IMR-90 (cell line): Measurements from ENCODE around the gene SUSD1. TPM values are rescaled to one million over a fixed set of nuclear protein-coding genes. Genes with fewer than 3 reads are reported as not detected.

ENCODE experiments used
- ATAC-seq: fragments of 200-7000 bp; cut with Tn5 transposase; 2 replicates; pipeline ENCODE4 v1.9.1; 2020; ENCODE audit warnings: low read depth, mild to moderate bottlenecking, moderate library complexity
- BruUV-seq: library from RNA; stranded (reverse); fragments of 400-500 nt; replicated peaks from 2 replicates; lab custom pipeline; 2021; lab: Mats Ljungman, UMichigan
- CTCF ChIA-PET: fragments of 300-600 bp; formaldehyde crosslinking; extraction: SDS; loops from one replicate; lab custom pipeline; 2021; ENCODE audit warnings: antibody characterized with exemption; lab: Yijun Ruan, JAX
- POLR2A ChIA-PET: fragments of 300-600 bp; sonication (Branson Sonifier 250); formaldehyde crosslinking; loops from one replicate; lab custom pipeline; 2022; ENCODE audit warnings: antibody characterized with exemption; ENCODE audit not compliant: unreplicated experiment; lab: Charles Lee
- DNase-seq: peaks from one replicate; pipeline ENCODE4 v3.0.0; 2013
- H2AFZ ChIP-seq: replicated peaks from 2 replicates; pipeline ENCODE3; 2013; ENCODE audit warnings: low read length, mild to moderate bottlenecking; ENCODE audit not compliant: poor library complexity
- H2AK5ac ChIP-seq: 2 replicates; pipeline ENCODE4 v1.6.1; 2013; ENCODE audit warnings: low read depth, low read length, inconsistent platforms
- H2AK9ac ChIP-seq: replicated peaks from 2 replicates; pipeline ENCODE3; 2013; ENCODE audit warnings: mild to moderate bottlenecking, low read depth, low read length, moderate library complexity; ENCODE audit not compliant: poor library complexity
- H2BK120ac ChIP-seq: 2 replicates; pipeline ENCODE4 v1.6.1; 2013; ENCODE audit warnings: low read depth, low read length, inconsistent platforms
- H2BK15ac ChIP-seq: 3 replicates; pipeline ENCODE4 v1.6.1; 2013; ENCODE audit warnings: low read depth, low read length, inconsistent platforms
- H2BK20ac ChIP-seq: 2 replicates; pipeline ENCODE4 v1.6.1; 2013; ENCODE audit warnings: low read depth, mild to moderate bottlenecking, inconsistent platforms, low read length, moderate library complexity
- H2BK5ac ChIP-seq: 2 replicates; pipeline ENCODE4 v1.6.1; 2013; ENCODE audit warnings: mild to moderate bottlenecking, low read depth, low read length, inconsistent platforms; ENCODE audit not compliant: poor library complexity, severe bottlenecking
- H3K14ac ChIP-seq: replicated peaks from 2 replicates; pipeline ENCODE4 v1.6.1; 2013; ENCODE audit warnings: low read depth, low read length, inconsistent platforms
- H3K18ac ChIP-seq: 2 replicates; pipeline ENCODE4 v1.6.1; 2013; ENCODE audit warnings: low read depth, low read length, control low read depth
- H3K23ac ChIP-seq: 2 replicates; pipeline ENCODE4 v1.6.1; 2013; ENCODE audit warnings: low read depth, low read length, inconsistent platforms
- H3K27ac ChIP-seq: 2 replicates; pipeline ENCODE4 v1.5.1; 2013; ENCODE audit warnings: mild to moderate bottlenecking, control low read depth, low read length; ENCODE audit not compliant: insufficient read depth
- H3K27me3 ChIP-seq: 2 replicates; pipeline ENCODE4 v1.6.1; 2013; ENCODE audit warnings: low read length; ENCODE audit not compliant: control insufficient read depth, insufficient read depth
- H3K36me3 ChIP-seq: 2 replicates; pipeline ENCODE4 v1.6.1; 2013; ENCODE audit warnings: low read length, mixed read lengths; ENCODE audit not compliant: control insufficient read depth, insufficient read depth
- H3K4ac ChIP-seq: 2 replicates; pipeline ENCODE4 v1.6.1; 2013; ENCODE audit warnings: low read depth, low read length, inconsistent platforms
- H3K4me1 ChIP-seq: 2 replicates; pipeline ENCODE4 v1.6.1; 2013; ENCODE audit warnings: low read length, mixed read lengths; ENCODE audit not compliant: control insufficient read depth, insufficient read depth
- H3K4me2 ChIP-seq: 2 replicates; pipeline ENCODE4 v1.6.1; 2013; ENCODE audit warnings: low read depth, mild to moderate bottlenecking, control low read depth, low read length, moderate library complexity
- H3K4me3 ChIP-seq: 2 replicates; pipeline ENCODE4 v1.5.1; 2013; ENCODE audit warnings: low read depth, mild to moderate bottlenecking, control low read depth, low read length, moderate library complexity; ENCODE audit not compliant: insufficient read depth
- H3K56ac ChIP-seq: 2 replicates; pipeline ENCODE4 v1.6.1; 2013; ENCODE audit warnings: low read length, inconsistent platforms; ENCODE audit not compliant: insufficient read depth; ENCODE audit errors: extremely low read depth
- H3K79me1 ChIP-seq, 2 experiments: 2 replicates each; pipeline ENCODE4 v1.6.1; 2013; ENCODE audit warnings: low read length in 2 of 2, inconsistent platforms in 1 of 2, low read depth in 1 of 2
- H3K9ac ChIP-seq: 2 replicates; pipeline ENCODE4 v1.6.1; 2013; ENCODE audit warnings: low read depth, low read length, control low read depth
- H3K9me1 ChIP-seq: 2 replicates; pipeline ENCODE4 v1.6.1; 2013; ENCODE audit warnings: low read length, inconsistent platforms; ENCODE audit not compliant: insufficient read depth
- H3K9me3 ChIP-seq: 2 replicates; pipeline ENCODE4 v1.6.1; 2013; ENCODE audit warnings: low read length; ENCODE audit not compliant: control insufficient read depth, insufficient read depth
- H4K20me1 ChIP-seq: 2 replicates; pipeline ENCODE4 v1.6.1; 2013; ENCODE audit warnings: low read length, inconsistent platforms; ENCODE audit not compliant: insufficient read depth
- H4K5ac ChIP-seq: 2 replicates; pipeline ENCODE4 v1.6.1; 2013; ENCODE audit warnings: mild to moderate bottlenecking, low read depth, low read length, control low read depth
- H4K8ac ChIP-seq, 2 experiments: 2 replicates each; pipeline ENCODE4 v1.6.1; 2013; ENCODE audit warnings: low read depth in 2 of 2, low read length in 2 of 2, control low read depth in 1 of 2, inconsistent platforms in 1 of 2
- H4K91ac ChIP-seq: 2 replicates; pipeline ENCODE4 v1.6.1; 2013; ENCODE audit warnings: low read depth, low read length, inconsistent platforms; ENCODE audit not compliant: insufficient read depth
- CEBPB ChIP-seq: IDR thresholded peaks from 2 replicates; pipeline ENCODE4 v1.6.1; 2012; ENCODE audit warnings: low read depth, low read length, improper control_type of control experiment
- CHD1 ChIP-seq: IDR thresholded peaks from 2 replicates; pipeline ENCODE4 v1.6.1; 2012; ENCODE audit warnings: low read depth, low read length, improper control_type of control experiment
- FOS ChIP-seq: fragments of 150-350 bp; IDR thresholded peaks from 2 replicates; pipeline ENCODE4 v1.6.1; 2016; ENCODE audit warnings: low read depth, low read length
- MAFK ChIP-seq: IDR thresholded peaks from 2 replicates; pipeline ENCODE4 v1.6.1; 2012; ENCODE audit warnings: low read depth, low read length, improper control_type of control experiment
- MAZ ChIP-seq: IDR thresholded peaks from 2 replicates; pipeline ENCODE4 v1.6.1; 2012; ENCODE audit warnings: low read depth, mild to moderate bottlenecking, low read length, improper control_type of control experiment, moderate library complexity, borderline replicate concordance
- NFE2L2 ChIP-seq: fragments of 150-350 bp; IDR thresholded peaks from 2 replicates; pipeline ENCODE4 v1.6.1; 2016; ENCODE audit warnings: low read depth, mild to moderate bottlenecking, low read length
- POLR2A ChIP-seq: IDR thresholded peaks from 2 replicates; pipeline ENCODE4 v1.6.1; 2012; ENCODE audit warnings: mild to moderate bottlenecking, low read depth, low read length
- RAD21 ChIP-seq: IDR thresholded peaks from 2 replicates; pipeline ENCODE4 v1.6.1; 2012; ENCODE audit warnings: low read length, improper control_type of control experiment
- SMC3 ChIP-seq: fragments of 150-350 bp; IDR thresholded peaks from 2 replicates; pipeline ENCODE4 v1.6.1; 2016; ENCODE audit warnings: low read depth, mild to moderate bottlenecking, antibody characterized with exemption, low read length, moderate library complexity
- WGBS, 2 experiments: methylation state at CpG; one replicate each; pipeline versions ENCODE4 v1.1.5 to v1.1.7; 2013; ENCODE audit warnings: missing lambda C conversion rate in 2 of 2; ENCODE audit not compliant: insufficient read length in 1 of 2; ENCODE audit errors: extremely low coverage in 2 of 2; 5-methylcytosine and 5-hydroxymethylcytosine counted together
- dilution Hi-C: fragments of 300-500 bp; cut with HindIII; formaldehyde crosslinking; loops from one replicate; pipeline ENCODE4 v1.14.3; 2018; ENCODE audit warnings: low sequenced_read_pairs; ENCODE audit not compliant: unreplicated experiment
- in situ Hi-C: fragments of 300-500 bp; cut with MboI; formaldehyde crosslinking; loops from 3 replicates; pipeline ENCODE4 v1.14.3; 2019; ENCODE audit warnings: low sequenced_read_pairs, inconsistent platforms, mixed read lengths
- intact Hi-C: fragments of 100-400 bp; cut with micrococcal nuclease; formaldehyde crosslinking; loops from 2 replicates; pipeline ENCODE4 v1.10.0; 2022
- polyA plus RNA-seq, 3 experiments: library from polyadenylated mRNA; depleted of rRNA; stranded (reverse); fragments of >200 nt; gene quantifications; 2 replicates each; pipeline ENCODE4 v1.2.3, GENCODE V29; 2012; ENCODE audit warnings: low replicate concordance in 1 of 3
- total RNA-seq: library from RNA; depleted of rRNA; stranded (reverse); fragments of >200 nt; gene quantifications from 2 replicates; pipeline ENCODE4 v1.2.3, GENCODE V29; 2012
- TF ChIP-seq, protein P1 (sequence below): fragments of 150-350 bp; IDR thresholded peaks from 2 replicates; pipeline ENCODE4 v1.6.1; 2016; ENCODE audit warnings: low read depth, mild to moderate bottlenecking, low read length, moderate library complexity, borderline replicate concordance
- TF ChIP-seq, protein P2 (sequence below): conservative IDR thresholded peaks from 2 replicates; pipeline ENCODE4 v1.5.1; 2012; ENCODE audit warnings: mild to moderate bottlenecking, low read depth, low read length, improper control_type of control experiment
- TF ChIP-seq, protein P3 (sequence below): fragments of 150-350 bp; IDR thresholded peaks from 2 replicates; pipeline ENCODE4 v1.6.1; 2017; ENCODE audit warnings: mild to moderate bottlenecking, antibody characterized with exemption, low read length, low read depth

The SUSD1 gene
- total and polyA plus RNA-seq, 2 of the 4 experiments (the other 2 are of a cell fraction): 4.0 to 4.7 TPM

DNA sequence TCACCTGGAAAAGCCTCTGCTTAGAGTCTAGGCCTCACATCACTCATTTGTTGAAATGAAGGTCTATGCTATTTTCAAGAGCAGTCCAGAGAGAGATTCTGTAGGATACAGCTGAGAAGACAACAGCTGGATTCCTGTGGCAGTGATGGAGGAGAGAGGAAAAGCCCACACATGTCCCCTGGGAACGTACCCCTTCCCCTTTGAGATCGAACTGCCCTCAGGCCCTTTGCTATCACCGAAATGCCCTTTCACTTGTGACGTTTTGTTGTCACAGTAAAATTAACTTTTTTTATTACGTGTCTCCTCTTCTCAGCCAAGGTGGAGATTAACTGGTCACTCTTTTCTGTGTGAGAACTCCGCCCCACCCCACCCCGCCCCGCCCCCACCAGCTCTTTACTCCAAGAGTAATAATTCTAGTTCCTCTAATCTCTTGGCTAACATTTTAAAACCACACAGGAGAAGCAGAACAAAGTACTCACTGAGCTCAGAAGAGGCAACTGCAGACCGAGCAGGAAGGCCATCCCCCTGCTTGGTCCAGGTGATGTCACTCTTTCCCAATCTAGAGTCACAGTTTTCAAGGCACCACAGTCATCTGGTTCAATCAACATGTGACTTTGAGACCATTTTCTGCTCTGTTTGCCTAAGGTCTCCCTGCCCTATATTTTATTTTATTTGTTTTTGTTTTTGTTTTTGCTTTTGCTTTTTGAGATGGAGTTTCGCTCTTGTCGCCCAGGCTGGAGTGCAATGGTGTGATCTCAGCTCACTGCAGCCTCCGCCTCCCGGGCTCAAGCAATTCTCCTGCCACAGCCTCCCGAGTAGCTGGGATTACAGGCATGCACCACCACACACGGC lies 105.6 kb downstream of the SUSD1 start:
- ATAC-seq: no peak
- in situ Hi-C loops: loop anchor here (5.0 to 10.0 kb wide), 2 partner anchors 125 to 167 kb away; no protein-coding TSS in a partner anchor
- peaks cover 14% of the 10 kb centered on the region for H3K9me1 ChIP-seq
- H3K9me3 ChIP-seq: peaks cover 3% of the 10 kb centered on the region; the same call in 1 of the 2 replicates
- no peak overlapping the region for H3K4me3 ChIP-seq
- H2BK15ac ChIP-seq: peak overlapping the region; percentile 75
- H4K5ac ChIP-seq: peak overlapping the region; percentile 82
- peaks cover 8 to 18% of the 10 kb centered on the region in 2 experiments; a peak in 3 of 4 replicates for H3K79me1 ChIP-seq
- peak overlapping the region; percentile 98 for H2AK5ac ChIP-seq
- H2AK9ac ChIP-seq: no peak overlapping the region
- peak overlapping the region; percentile 95 for H4K91ac ChIP-seq
- no peak overlapping the region; the same call in 1 of the 2 replicates for H3K27ac ChIP-seq
- no peak overlapping the region for H3K9ac ChIP-seq
- no peaks in the 10 kb centered on the region for H3K36me3 ChIP-seq
- no TSS peak for BruUV-seq
- H4K8ac ChIP-seq: peak overlapping the region; percentile 43 to 83
- no peak for TF ChIP-seq MAZ
- TF ChIP-seq, protein P1, sequence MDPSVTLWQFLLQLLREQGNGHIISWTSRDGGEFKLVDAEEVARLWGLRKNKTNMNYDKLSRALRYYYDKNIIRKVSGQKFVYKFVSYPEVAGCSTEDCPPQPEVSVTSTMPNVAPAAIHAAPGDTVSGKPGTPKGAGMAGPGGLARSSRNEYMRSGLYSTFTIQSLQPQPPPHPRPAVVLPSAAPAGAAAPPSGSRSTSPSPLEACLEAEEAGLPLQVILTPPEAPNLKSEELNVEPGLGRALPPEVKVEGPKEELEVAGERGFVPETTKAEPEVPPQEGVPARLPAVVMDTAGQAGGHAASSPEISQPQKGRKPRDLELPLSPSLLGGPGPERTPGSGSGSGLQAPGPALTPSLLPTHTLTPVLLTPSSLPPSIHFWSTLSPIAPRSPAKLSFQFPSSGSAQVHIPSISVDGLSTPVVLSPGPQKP: no peak
- TF ChIP-seq, protein P2, sequence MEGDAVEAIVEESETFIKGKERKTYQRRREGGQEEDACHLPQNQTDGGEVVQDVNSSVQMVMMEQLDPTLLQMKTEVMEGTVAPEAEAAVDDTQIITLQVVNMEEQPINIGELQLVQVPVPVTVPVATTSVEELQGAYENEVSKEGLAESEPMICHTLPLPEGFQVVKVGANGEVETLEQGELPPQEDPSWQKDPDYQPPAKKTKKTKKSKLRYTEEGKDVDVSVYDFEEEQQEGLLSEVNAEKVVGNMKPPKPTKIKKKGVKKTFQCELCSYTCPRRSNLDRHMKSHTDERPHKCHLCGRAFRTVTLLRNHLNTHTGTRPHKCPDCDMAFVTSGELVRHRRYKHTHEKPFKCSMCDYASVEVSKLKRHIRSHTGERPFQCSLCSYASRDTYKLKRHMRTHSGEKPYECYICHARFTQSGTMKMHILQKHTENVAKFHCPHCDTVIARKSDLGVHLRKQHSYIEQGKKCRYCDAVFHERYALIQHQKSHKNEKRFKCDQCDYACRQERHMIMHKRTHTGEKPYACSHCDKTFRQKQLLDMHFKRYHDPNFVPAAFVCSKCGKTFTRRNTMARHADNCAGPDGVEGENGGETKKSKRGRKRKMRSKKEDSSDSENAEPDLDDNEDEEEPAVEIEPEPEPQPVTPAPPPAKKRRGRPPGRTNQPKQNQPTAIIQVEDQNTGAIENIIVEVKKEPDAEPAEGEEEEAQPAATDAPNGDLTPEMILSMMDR: no peak
- no peak for TF ChIP-seq CHD1
- TF ChIP-seq, protein P3, sequence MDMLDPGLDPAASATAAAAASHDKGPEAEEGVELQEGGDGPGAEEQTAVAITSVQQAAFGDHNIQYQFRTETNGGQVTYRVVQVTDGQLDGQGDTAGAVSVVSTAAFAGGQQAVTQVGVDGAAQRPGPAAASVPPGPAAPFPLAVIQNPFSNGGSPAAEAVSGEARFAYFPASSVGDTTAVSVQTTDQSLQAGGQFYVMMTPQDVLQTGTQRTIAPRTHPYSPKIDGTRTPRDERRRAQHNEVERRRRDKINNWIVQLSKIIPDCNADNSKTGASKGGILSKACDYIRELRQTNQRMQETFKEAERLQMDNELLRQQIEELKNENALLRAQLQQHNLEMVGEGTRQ: no peak
- TF ChIP-seq SMC3: no peak
- no peak for TF ChIP-seq POLR2A
- no peak for TF ChIP-seq RAD21
- no peak for TF ChIP-seq MAFK
- TF ChIP-seq FOS: no peak
- no peak for TF ChIP-seq CEBPB
- TF ChIP-seq NFE2L2: no peak
- peak overlapping the region; percentile 69 for H3K14ac ChIP-seq
- H3K4me1 ChIP-seq: peaks cover 25% of the 10 kb centered on the region
- WGBS, 2 experiments: 100% methylated on average over 2 of the region's 15 CpGs; no CpG with 5 or more reads in 1 of the 2 experiments
- no peak overlapping the region for H3K4me2 ChIP-seq
- intact Hi-C loops: loop anchor here (5.0 to 10.0 kb wide), 4 partner anchors 37 to 435 kb away; partner anchors contain the start of gene DNAJC25
- dilution Hi-C loops: no loop called here
- peak overlapping the region; percentile 57 for H2BK5ac ChIP-seq
- peak overlapping the region; percentile 92 for H3K18ac ChIP-seq
- H3K56ac ChIP-seq: no peak overlapping the region
- H2AFZ ChIP-seq: no peak overlapping the region
- no peak for DNase-seq
- peak overlapping the region; percentile 94 for H3K4ac ChIP-seq
- peak overlapping the region; percentile 90 for H2BK20ac ChIP-seq
- H3K23ac ChIP-seq: no peak overlapping the region
- ChIA-PET POLR2A (no interaction called here), CTCF (interaction anchor here (0.6 kb wide), 1 partner anchor 264 kb away, joined by 3 read pairs; the partner anchor contains the start of gene PTBP3)
- H4K20me1 ChIP-seq: no peaks in the 10 kb centered on the region
- H3K27me3 ChIP-seq: no peaks in the 10 kb centered on the region
- H2BK120ac ChIP-seq: peak overlapping the region; percentile 90
